ENCODE results near the gene PRPS1.
"Not testable (repeated sequence)": the region's sequence is repeated elsewhere in the genome, so short reads cannot be mapped to it uniquely, and the experiment has no call there.

Gene PRPS1

GRCh38 chrX:107627838-107628661 is at the start of gene PRPS1:
PRPS1 (plus strand) TSS chrX:107628510; CDS start chrX:107628629, 119 bp downstream.
- peak; percentile 79 for DNase-seq (ENCODE audit: low read depth, low spot score)

GRCh38 chrX:107579956-107580355 is 48.4 kb upstream of the PRPS1 start:
- no peak for DNase-seq (ENCODE audit: low read depth, low spot score)

- no peak for DNase-seq (ENCODE audit: low read depth, low spot score)
These were observed 46.4 kb upstream of the PRPS1 start for GRCh38 chrX:107581923-107582322.

- no peak for DNase-seq (ENCODE audit: low read depth, low spot score)
These were observed 39.1 kb upstream of the PRPS1 start for GRCh38 chrX:107589243-107589642.

- DNase-seq (ENCODE audit: low read depth, low spot score) = no peak
These were observed 31.7 kb upstream of the PRPS1 start for GRCh38 chrX:107596651-107597050.

- no peak for DNase-seq (ENCODE audit: low read depth, low spot score)
These were observed 31.0 kb upstream of the PRPS1 start for GRCh38 chrX:107597264-107597663.

GRCh38 chrX:107597791-107598190 is 30.5 kb upstream of the PRPS1 start:
- no peak for DNase-seq (ENCODE audit: low read depth, low spot score)

GRCh38 chrX:107599450-107599861 is 28.9 kb upstream of the PRPS1 start:
- DNase-seq (ENCODE audit: low read depth, low spot score) = no peak

GRCh38 chrX:107600366-107600765 is 27.9 kb upstream of the PRPS1 start:
- DNase-seq (ENCODE audit: low read depth, low spot score) = no peak

GRCh38 chrX:107601326-107601725 is 27.0 kb upstream of the PRPS1 start:
- no peak for DNase-seq (ENCODE audit: low read depth, low spot score)

- no peak for DNase-seq (ENCODE audit: low read depth, low spot score)
These were observed 26.6 kb upstream of the PRPS1 start for GRCh38 chrX:107601759-107602158.

GRCh38 chrX:107602694-107603239 is 25.5 kb upstream of the PRPS1 start:
- DNase-seq (ENCODE audit: low read depth, low spot score) = no peak

GRCh38 chrX:107603429-107604159 is 24.7 kb upstream of the PRPS1 start:
- no peak for DNase-seq (ENCODE audit: low read depth, low spot score)

GRCh38 chrX:107609061-107609460 is 19.2 kb upstream of the PRPS1 start:
- DNase-seq (ENCODE audit: low read depth, low spot score) = not testable (repeated sequence)

GRCh38 chrX:107610667-107611066 is 17.6 kb upstream of the PRPS1 start:
- no peak for DNase-seq (ENCODE audit: low read depth, low spot score)

- DNase-seq (ENCODE audit: low read depth, low spot score) = no peak
These were observed 8.4 kb upstream of the PRPS1 start for GRCh38 chrX:107619885-107620322.

- no peak for DNase-seq (ENCODE audit: low read depth, low spot score)
These were observed 3.4 kb upstream of the PRPS1 start for GRCh38 chrX:107624893-107625292.

- DNase-seq (ENCODE audit: low read depth, low spot score) = no peak
These were observed 2.6 kb upstream of the PRPS1 start for GRCh38 chrX:107625739-107626138.

GRCh38 chrX:107626481-107626880 is 1.8 kb upstream of the PRPS1 start:
- DNase-seq (ENCODE audit: low read depth, low spot score) = no peak

- DNase-seq (ENCODE audit: low read depth, low spot score) = no peak
These were observed 1.4 kb upstream of the PRPS1 start for GRCh38 chrX:107626916-107627315.

- DNase-seq (ENCODE audit: low read depth, low spot score) = peak; percentile 12
These were observed 591 bp downstream of the PRPS1 start for GRCh38 chrX:107628662-107629539.

- no peak for DNase-seq (ENCODE audit: low read depth, low spot score)
These were observed 1.2 kb downstream of the PRPS1 start for GRCh38 chrX:107629540-107629909.

All from activated CD4-positive, CD25-positive, alpha-beta regulatory T cell treated with anti-CD3 and anti-CD28 coated beads, Interleukin-2, amount 50 U/mL, for 16 hours (primary cell).